Upper lobe of right lung (tissue), 1 donor: ENCODE results near the gene SMAD9. TPM values are rescaled to one million over a fixed set of nuclear protein-coding genes. Genes with fewer than 3 reads are reported as not detected.

ENCODE experiments used
- ATAC-seq: fragments of 200-7000 bp; cut with Tn5 transposase; one replicate; pipeline ENCODE4 v1.9.1; 2020; ENCODE audit warnings: mild to moderate bottlenecking, moderate library complexity
- DNase-seq: peaks from one replicate; pipeline ENCODE4 v3.0.0-alpha.2; 2020
- H3K27ac ChIP-seq: fragments of 200-600 bp; one replicate; pipeline ENCODE4 v1.8.0; 2022
- H3K27me3 ChIP-seq: fragments of 200-600 bp; one replicate; pipeline ENCODE4 v1.8.0; 2022; ENCODE audit warnings: mild to moderate bottlenecking
- H3K36me3 ChIP-seq: fragments of 200-600 bp; one replicate; pipeline ENCODE4 v1.8.0; 2022
- H3K4me1 ChIP-seq: fragments of 200-600 bp; one replicate; pipeline ENCODE4 v1.8.0; 2022
- H3K4me3 ChIP-seq: fragments of 200-600 bp; one replicate; pipeline ENCODE4 v1.8.0; 2022; ENCODE audit warnings: mild to moderate bottlenecking
- H3K9me3 ChIP-seq: fragments of 200-600 bp; one replicate; pipeline ENCODE4 v1.8.0; 2022
- intact Hi-C: fragments of 100-400 bp; cut with DNase I; formaldehyde crosslinking; loops from one replicate; pipeline ENCODE4 v1.11.0; 2022
- total RNA-seq: library from RNA; stranded (reverse); fragmentation: NEBNext Ultra II Directional; extraction: Animal tissue kit (Norgen Biotek cat#: 25700); gene quantifications from one replicate; pipeline ENCODE4 v1.2.1, GENCODE V29; 2021
- TF ChIP-seq, protein P1 (sequence below): fragments of 200-600 bp; IDR thresholded peaks from one replicate; pipeline ENCODE4 v1.8.0; 2022; ENCODE audit warnings: antibody characterized with exemption
- donor health status: DM: no; HTN: yes; CAD: no; lungs with severe emphysema.

Gene SMAD9
- total RNA-seq, 1 donor from 2014 or later: 21.5 TPM

DNA sequence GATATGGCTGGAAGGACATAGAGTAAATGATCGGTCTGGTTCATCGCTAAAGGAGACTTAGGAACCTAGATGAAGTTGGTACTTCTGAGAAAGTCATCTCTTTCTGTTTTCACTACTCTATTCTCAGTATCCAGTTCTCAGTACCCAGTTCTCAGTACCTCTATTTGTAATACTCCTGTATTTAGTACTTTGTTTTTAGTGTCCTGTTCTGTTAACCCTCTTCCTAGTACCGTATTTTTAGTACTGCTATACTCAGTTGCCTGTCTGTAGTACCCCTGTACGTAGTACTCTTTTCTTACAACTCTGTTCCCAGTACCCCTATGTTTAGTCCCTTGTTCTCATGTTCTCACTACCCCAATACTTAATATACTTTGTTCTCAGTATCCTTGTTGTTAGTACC is 99.8 kb downstream of the SMAD9 start:
- no peaks in the 10 kb centered on the region for H3K9me3 ChIP-seq
- H3K4me3 ChIP-seq: peak overlapping the region; percentile 74
- no peaks in the 10 kb centered on the region for H3K27me3 ChIP-seq
- H3K27ac ChIP-seq: no peak overlapping the region
- ATAC-seq (no peak), DNase-seq (no peak)
- intact Hi-C loops: no loop called here
- TF ChIP-seq, protein P1, sequence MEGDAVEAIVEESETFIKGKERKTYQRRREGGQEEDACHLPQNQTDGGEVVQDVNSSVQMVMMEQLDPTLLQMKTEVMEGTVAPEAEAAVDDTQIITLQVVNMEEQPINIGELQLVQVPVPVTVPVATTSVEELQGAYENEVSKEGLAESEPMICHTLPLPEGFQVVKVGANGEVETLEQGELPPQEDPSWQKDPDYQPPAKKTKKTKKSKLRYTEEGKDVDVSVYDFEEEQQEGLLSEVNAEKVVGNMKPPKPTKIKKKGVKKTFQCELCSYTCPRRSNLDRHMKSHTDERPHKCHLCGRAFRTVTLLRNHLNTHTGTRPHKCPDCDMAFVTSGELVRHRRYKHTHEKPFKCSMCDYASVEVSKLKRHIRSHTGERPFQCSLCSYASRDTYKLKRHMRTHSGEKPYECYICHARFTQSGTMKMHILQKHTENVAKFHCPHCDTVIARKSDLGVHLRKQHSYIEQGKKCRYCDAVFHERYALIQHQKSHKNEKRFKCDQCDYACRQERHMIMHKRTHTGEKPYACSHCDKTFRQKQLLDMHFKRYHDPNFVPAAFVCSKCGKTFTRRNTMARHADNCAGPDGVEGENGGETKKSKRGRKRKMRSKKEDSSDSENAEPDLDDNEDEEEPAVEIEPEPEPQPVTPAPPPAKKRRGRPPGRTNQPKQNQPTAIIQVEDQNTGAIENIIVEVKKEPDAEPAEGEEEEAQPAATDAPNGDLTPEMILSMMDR: no peak
- peaks cover 22% of the 10 kb centered on the region for H3K4me1 ChIP-seq
- H3K36me3 ChIP-seq: peaks cover 3% of the 10 kb centered on the region

DNA sequence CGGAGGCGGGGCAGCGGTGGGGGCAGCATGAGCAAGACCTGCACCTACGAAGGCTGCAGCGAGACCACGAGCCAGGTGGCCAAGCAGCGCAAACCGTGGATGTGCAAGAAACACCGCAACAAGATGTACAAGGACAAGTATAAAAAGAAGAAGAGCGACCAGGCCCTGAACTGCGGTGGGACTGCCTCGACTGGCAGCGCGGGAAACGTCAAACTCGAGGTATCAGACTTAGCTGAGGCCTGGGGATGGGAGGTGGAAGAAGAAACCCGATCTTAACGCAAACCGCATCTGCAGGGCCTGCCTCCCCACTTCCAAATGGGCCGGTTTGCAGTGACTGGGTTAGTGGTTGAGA is 100.3 kb downstream of the SMAD9 start:
- H3K4me1 ChIP-seq: peaks cover 22% of the 10 kb centered on the region
- peak; percentile 3 for ATAC-seq
- H3K9me3 ChIP-seq: no peaks in the 10 kb centered on the region
- intact Hi-C loops: no loop called here
- TF ChIP-seq, protein P1: no peak
- H3K36me3 ChIP-seq: no peaks in the 10 kb centered on the region
- peak overlapping the region; percentile 74 for H3K4me3 ChIP-seq
- peak overlapping the region; percentile 79 for H3K27ac ChIP-seq
- DNase-seq: no peak
- no peaks in the 10 kb centered on the region for H3K27me3 ChIP-seq

DNA sequence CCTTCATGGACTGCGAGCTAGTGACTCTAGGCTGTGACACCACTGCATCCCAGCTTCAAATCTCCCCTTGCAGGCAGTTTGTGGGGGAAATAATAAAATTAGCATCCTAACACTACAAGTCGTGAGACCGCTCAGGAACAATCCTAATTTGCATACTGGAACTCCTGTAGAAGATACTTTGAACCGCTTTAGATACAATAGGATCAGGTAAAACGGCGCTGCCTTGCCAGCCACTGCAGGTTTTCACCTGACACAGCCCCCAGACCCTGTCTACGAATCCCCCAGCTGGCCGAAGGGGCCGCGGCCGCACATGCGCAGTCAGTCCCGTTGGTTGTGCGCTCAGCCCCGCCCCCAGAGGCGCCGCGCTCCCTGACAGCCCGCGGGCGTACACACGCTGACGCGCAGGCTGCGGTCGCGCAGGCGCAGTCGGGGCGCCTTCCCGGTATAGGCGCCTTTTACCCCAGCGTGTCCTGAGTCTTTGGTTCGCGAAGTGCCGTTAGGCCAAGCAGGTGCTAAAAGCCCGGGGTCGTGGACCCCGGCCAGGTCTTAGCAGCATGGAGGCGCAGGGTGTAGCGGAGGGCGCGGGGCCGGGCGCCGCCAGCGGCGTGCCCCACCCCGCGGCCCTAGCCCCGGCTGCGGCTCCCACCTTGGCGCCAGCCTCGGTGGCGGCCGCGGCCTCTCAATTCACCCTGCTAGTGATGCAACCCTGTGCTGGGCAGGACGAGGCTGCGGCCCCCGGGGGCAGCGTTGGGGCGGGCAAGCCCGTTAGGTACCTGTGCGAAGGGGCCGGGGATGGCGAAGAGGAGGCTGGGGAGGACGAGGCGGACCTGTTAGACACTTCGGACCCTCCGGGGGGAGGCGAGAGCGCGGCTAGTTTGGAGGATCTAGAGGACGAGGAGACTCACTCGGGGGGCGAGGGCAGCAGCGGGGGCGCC is 101.0 kb downstream of the SMAD9 start, which contains the start of gene RFXAP:
TSS of gene RFXAP (plus strand) at position 419 of the 935 bp plus-strand sequence. CDS start at position 555, 136 bp downstream.
- TF ChIP-seq, protein P1: no peak
- intact Hi-C loops: no loop called here
- no peaks in the 10 kb centered on the region for H3K9me3 ChIP-seq
- H3K27me3 ChIP-seq: no peaks in the 10 kb centered on the region
- no peaks in the 10 kb centered on the region for H3K36me3 ChIP-seq
- H3K4me3 ChIP-seq: peak within 1 kb of the TSS; percentile 74
- DNase-seq: peak; percentile 97
- peak; percentile 99 for ATAC-seq
- peak within 1 kb of the TSS; percentile 79 for H3K27ac ChIP-seq
- peaks cover 22% of the 10 kb centered on the region for H3K4me1 ChIP-seq

DNA sequence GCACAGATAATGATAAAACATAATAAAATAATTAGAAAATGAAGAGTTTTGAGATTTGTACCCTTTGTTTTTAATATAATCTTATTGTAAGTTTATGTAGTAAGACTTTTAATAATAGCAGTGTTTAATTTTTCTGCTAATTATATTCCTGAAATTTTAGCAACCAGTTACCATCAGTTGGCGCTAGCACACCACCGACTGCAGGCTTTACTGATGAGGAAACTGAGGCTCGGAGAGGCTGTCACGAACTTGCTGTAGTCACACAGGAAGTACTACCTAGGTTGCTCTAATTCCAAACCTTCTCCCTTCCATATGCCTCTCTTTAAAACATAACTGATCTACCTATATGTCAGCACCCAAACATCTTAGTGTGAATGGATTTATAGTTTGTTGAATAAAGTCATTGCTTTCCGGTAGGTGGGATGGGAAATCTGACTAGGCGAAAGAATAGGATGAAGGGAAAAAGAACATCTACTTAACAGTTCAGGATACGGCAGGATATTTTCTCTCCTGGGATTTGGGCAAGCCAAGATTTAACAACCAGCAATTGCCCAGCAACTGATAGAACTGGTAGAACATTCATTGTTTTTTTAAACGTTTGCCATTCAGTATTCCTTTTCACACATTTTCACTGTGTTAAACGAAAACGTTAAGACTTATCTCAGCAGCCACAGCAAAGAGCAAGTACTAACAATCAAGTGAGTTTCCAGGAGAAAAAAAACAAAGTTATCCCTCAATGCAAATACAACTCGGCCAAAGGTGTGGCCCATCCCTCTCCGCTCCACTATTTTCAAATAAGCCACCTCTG is 101.8 kb downstream of the SMAD9 start:
- ATAC-seq (no peak), DNase-seq (no peak)

DNA sequence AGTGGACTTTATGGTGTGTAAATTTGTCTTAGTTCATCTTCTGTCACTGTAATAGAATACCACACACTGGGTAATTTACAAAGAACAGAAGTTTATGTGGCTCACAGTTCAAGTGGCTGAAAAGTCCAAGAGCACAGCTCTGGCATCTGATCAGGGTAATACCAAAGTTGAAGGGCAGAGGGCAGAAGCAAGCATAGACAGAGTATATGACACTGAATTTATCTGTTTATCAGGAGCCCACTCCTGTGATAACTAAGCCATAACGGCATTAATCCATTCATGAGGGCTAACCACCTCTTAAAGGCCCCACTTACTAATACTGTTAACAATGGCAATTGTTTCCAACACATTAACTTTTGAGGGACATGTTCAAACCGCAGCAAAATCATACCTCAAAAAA is 105.0 kb downstream of the SMAD9 start:
- TF ChIP-seq, protein P1: peak; percentile 29
- ATAC-seq (no peak), DNase-seq (no peak)
- Histone ChIP-seq H3K36me3 (no peaks in the 10 kb centered on the region), H3K9me3 (no peaks in the 10 kb centered on the region), H3K4me3 (no peak overlapping the region), H3K27me3 (no peaks in the 10 kb centered on the region), H3K27ac (no peak overlapping the region), H3K4me1 (peaks cover 2% of the 10 kb centered on the region)
- intact Hi-C loops: no loop called here

More for the DNA sequence above, 101.8 kb downstream of the SMAD9 start:
- intact Hi-C loops: no loop called here
- peaks cover 22% of the 10 kb centered on the region for H3K4me1 ChIP-seq
- peak overlapping the region; percentile 79 for H3K27ac ChIP-seq
- peak overlapping the region; percentile 74 for H3K4me3 ChIP-seq
- H3K9me3 ChIP-seq: no peaks in the 10 kb centered on the region
- TF ChIP-seq, protein P1: no peak
- H3K36me3 ChIP-seq: no peaks in the 10 kb centered on the region
- H3K27me3 ChIP-seq: no peaks in the 10 kb centered on the region
